Measurements from ENCODE around the gene SPAAR.

SPAAR gene

DNA sequence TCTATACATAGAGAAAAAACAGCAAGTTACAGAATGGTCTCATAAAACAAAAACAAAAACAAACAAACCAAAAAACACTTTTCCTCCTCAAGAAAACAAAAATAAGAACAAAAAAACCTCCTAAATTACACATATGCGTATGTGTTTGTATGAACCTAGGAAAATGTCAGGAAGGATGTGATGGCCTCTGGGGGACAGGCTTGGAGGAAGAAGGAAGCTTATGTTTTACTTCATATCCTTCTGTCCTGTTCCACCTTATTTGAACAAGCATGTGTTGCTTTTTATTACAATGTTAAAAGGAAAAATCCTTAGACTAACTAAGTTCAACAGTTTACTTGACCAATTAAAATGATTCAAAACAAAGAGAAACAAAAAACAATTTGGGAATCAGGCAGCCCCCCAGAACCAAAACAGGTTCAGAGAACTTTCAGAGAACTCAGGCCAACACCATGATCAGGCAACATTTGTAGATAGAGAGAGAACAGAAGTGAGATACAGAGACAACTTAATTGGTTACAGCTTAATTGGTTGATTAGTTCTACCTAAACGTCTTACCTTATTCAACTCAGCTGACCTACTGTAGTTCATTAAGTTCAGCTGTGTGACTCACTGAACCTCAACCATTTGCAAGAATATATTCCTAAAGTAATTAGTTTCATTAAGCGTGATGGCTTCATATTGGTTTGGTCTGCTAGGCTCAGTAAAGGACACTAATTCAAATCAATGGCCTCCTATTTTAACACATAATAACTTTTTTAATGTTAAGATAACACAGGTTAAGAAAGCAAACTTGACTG, 10.1 kb downstream of the SPAAR start:
- in situ Hi-C loops (cut with MboI; ENCODE audit: low sequenced_read_pairs): no loop called here

DNA sequence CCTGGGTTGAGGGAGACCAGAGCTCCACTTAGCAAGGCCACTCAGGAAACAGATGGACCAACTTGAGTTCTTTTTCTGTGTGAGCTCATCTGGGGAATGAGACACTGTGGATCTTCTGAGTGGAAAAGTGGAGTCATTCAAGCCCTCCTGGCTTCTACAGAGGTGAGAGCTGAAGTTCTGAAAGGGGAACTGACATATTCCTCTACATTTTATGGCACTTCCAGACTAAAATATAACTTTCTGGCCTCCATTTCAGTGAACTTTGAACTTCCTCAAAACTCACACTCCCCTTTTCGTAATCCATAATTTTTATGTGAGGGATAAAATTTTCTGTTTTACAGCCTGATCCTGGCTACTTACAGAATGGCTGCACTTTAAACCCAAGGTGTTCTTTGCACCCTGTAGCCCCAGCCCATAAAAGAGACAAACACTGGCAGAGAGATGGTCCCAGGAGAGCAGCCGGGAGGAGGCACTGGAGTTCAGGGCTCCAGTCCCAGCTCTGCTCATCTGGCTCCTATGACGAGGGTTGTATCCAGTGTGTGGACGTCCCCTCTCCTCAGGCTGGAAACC, 10.8 kb downstream of the SPAAR start:
- in situ Hi-C loops (cut with MboI; ENCODE audit: low sequenced_read_pairs): no loop called here

DNA sequence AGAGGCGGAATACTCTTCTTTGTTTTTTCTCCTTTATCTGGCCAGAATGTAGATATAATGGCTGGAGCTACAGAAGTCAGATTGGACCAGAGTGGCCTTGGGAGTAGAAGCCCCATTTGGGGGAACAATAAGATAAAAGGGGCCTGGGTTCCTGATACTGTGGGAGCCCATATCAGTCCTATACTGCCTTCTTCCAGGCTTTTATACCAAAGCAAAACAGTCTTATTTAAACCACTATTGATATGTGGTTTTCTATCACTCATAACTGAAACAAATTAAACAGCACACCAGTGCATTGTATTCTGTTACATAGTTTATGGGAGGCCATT, 14.3 kb downstream of the SPAAR start:
- in situ Hi-C loops (cut with MboI; ENCODE audit: low sequenced_read_pairs): no loop called here

DNA sequence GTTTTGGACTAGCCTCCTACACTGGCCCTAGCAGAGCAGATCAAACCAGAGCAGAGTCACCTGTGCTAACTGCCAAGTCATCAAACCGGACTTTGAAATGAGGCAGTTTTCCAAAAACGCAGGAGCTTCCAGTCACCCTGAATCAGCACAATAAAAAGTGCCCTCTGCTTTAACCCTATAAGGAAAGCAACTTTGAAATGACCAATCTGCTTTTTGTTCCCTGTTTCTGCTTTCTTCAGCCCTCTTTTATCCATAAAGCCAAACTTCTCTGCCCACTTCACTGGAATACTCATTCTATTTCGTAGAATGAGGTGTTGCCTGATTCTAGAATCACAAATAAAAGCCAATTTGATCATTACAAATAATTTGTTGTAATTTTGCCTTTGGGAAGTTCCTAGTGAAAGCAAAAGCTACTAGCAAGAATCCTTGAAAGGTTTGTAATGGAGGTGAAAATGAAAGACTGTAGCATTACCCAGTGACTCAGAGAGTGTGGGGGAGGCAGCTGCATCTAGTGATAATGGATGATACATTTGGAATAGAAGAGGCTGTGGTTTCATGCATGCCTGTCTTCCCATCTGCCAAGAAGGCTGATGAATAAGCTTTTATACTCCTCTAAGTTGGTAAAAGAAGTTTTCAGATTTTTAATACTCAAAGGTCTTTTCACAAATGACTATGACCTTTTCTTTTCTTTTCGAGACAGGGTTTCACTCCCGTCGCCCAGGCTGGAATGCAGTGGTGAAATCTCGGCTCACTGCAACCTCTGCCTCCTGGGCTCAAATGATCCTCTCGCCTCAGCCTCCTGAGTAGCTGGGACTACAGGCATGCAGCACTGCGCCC, 14.9 kb downstream of the SPAAR start:
- in situ Hi-C loops (cut with MboI; ENCODE audit: low sequenced_read_pairs): no loop called here

DNA sequence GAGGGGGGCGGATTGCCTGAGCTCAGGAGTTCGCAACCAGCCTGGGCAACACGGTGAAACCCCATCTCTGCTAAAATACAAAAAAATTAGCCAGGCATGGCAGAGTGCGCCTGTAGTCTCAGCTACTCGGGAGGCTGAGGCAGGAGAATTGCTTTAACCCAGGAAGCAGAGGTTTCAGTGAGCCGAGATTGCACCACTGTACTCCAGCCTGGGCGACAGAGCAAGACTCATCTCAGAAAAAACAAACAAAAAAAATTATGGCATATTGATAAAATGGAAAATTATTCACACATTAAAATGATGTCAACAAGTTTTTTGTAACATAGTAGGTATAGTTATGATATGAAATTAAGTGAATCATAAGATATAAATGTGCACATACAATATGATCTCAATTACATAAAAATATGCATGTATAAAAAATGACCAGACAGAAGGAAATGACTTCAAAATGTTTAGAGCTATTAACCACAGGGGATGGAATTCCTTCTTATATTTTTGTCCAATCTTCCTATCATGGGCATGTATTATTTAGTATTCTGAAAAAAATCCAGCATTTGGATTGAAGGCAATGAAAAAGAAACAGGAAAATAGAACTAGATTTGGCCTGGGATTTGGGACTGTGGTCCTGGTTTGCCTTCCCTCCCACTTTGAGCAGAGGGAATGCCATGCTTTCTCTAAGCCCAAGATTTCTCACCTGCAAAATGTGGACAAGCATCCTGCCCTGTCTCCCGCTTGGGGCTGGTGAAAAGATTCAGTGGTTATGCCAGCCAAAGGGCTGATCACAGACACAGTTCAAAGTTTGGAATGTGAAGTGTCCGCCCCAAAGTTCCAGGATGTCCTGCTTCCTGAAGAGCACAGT, 19.5 kb downstream of the SPAAR start:
- in situ Hi-C loops (cut with MboI; ENCODE audit: low sequenced_read_pairs): no loop called here

DNA sequence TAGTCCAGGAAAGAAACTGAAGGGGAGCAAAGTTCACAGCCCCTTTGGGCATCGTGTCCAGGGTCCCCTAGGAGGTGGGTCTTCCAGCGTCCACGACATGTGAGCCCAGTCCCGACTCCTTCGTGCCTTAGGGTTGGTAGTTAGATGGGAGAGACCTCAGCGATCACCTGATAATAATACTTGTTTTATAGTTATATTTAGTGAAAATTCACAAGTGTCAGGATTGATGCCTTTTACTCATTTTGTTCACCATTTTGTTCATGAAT, 20.1 kb downstream of the SPAAR start:
- in situ Hi-C loops (cut with MboI; ENCODE audit: low sequenced_read_pairs): no loop called here

DNA sequence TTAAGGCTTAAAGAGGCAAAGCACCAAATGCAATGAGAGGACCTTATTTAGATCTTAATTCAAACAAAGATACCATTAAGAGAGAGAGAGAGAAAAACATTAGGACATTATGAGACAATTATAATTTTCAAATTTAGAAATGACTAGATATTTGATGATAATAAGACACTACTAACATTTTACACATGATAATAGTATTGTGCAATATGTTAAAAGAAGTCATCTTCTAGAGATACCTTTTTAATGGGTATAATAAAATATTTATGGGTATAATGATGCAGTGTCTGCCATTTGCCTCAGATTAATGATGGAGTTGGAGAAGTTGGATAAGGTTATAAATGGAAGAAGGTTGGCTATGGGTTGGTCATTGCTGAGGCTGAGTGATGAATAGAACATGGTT, 21.2 kb downstream of the SPAAR start:
- in situ Hi-C loops (cut with MboI; ENCODE audit: low sequenced_read_pairs): loop anchor here (10.0 kb wide), 1 partner anchor 64 kb away; no protein-coding TSS in a partner anchor

DNA sequence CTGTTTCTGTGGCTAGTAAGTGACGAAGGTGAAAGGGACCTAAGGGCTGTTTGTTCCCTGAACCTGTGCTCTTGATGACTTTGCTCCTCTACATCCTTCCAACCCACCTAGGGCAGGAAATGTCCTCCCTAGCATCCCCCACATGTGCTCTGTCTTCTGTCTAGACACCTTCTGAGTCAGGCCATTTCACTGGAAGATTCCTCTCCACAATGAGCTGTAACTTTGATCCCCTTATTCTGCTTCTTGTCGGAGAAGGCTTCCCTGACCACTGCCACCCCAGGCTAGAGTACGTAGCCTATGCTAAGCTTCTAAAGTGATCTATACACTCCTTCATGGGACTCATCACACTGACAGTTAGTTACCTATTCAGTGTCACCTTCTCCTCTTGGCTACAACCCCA, 21.7 kb downstream of the SPAAR start:
- in situ Hi-C loops (cut with MboI; ENCODE audit: low sequenced_read_pairs): loop anchor here (10.0 kb wide), 1 partner anchor 64 kb away; no protein-coding TSS in a partner anchor

DNA sequence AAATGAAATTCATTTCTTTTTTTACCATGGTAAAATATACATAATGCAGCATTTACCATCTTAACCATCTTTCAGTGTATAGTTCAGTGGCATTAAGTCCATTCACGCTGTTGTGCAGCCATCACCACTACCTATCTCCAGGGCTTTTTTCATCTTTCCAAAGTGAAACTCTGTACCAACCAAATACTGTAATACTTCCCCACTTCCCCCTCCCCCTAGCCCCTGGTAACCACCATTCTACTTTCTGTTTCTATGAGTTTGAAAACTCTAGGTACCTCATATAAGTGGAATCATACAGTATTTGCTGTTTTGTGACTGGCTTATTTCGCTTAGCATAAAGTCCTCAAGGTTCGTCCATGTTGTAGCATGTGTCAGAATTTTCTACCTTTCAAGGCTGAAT, 23.4 kb downstream of the SPAAR start:
- in situ Hi-C loops (cut with MboI; ENCODE audit: low sequenced_read_pairs): loop anchor here (10.0 kb wide), 1 partner anchor 62 kb away; no protein-coding TSS in a partner anchor

DNA sequence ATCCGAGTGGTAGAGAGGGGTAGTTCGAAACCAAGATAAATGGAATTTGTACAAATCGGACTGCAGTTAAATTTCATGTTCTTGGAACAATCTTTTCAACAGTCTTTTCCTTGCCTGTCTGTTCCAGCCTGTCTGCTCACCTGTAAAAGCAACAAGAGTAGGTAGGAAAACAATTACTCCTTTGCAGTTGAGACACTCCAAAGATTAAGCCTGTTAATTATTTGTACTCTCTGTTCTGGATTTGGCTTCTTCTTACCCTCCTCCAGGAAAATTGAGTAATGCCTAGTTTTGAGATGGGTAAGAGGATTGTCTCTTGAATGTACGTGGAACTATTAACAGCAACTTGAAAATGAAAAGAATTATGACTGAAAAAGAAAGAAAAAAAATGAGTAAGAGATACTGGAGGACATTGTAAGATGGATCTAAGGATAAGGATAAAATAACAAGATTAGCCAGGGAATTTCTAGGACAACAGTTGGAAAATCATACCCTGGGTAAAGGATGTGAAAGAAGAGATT, 24.3 kb downstream of the SPAAR start:
- in situ Hi-C loops (cut with MboI; ENCODE audit: low sequenced_read_pairs): loop anchor here (10.0 kb wide), 1 partner anchor 61 kb away; no protein-coding TSS in a partner anchor

DNA sequence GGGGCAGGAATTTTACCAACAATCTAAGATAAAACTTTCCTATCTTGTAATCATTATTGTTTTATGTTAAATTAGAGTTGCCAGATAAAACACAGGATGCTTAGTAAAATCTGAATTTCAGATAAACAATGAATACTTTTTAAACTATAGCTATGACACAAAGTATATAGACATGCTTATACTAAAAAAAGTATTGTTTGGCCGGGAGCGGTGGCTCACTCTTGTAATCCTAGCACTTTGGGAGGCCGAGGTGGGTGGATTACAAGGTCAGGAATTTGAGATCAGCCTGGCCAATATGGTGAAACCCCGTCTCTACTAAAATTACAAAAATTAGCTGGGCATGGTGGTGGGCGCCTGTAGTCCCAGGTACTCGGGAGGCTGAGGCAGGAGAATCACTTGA, 24.8 kb downstream of the SPAAR start:
- in situ Hi-C loops (cut with MboI; ENCODE audit: low sequenced_read_pairs): loop anchor here (10.0 kb wide), 1 partner anchor 61 kb away; no protein-coding TSS in a partner anchor

DNA sequence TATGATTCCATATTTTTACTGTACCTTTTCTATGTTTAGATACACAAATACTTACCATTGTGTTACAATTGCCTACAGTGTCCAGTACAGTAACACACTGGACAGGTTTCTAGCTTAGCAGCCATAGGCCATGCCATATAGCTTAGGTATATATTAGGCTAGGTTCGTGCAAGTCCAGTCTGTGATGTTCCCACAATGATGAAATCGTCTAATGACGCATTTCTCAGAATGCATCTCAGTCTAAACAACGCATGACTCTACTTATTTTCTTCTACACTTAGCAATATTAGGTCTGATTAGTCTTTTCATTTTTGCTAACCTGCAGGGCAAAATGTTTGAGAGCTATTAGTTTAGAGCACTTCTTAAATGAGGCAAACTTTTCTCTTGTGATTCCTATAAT, 26.0 kb downstream of the SPAAR start:
- in situ Hi-C loops (cut with MboI; ENCODE audit: low sequenced_read_pairs): loop anchor here (10.0 kb wide), 1 partner anchor 60 kb away; no protein-coding TSS in a partner anchor

DNA sequence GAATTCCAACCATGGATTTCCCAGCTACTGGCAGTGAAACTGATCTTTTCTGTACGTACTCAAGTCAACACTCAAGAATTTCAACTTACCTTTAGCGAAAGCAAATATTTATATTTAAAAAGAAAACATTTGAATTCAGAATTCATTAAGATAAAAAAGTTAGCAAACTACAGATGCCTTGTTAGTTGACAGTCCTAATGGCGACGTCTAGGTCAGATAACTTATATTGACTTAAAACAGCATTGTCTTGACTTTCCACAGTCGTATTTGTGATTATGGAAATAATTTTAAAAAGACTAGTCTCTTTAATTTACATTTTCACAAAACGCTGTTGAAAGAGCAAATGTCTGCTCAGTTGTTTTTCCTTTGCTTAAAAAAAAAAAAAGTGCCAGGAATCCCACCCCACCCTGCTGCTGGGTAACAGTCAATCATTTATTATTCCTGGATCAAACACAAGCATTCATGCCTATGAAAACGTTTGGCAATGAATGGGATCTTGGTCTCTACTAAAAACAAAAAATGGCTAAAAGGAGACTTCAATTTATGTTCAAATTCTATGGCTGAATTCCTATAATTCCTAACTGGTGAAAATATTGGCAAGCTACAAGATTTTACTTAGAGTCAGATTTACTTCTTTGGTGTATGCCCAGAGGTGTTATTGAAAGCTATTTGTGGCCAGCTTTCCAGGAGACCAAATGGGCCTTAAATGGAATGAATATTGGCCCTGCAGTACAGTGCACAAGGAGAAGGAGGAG, 26.6 kb downstream of the SPAAR start:
- in situ Hi-C loops (cut with MboI; ENCODE audit: low sequenced_read_pairs): loop anchor here (10.0 kb wide), 1 partner anchor 59 kb away; no protein-coding TSS in a partner anchor

DNA sequence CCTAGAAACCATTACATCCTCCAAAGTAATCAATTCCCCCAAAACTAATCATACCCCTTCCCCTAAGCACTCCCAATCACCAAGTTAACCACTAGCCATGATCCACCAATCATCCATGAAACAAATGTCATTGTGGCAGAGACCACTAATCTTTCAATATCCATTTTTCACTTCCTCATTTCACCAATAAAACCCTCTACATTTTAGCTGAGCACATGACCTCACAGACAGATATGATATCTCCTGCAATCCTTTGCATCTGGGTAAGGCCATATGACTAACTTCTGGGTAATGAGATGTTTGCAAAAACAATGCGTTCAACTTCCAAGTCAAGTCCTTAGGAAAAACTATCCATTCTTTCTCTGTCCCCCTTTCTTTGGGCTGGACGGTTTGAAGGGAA, 27.9 kb downstream of the SPAAR start:
- in situ Hi-C loops (cut with MboI; ENCODE audit: low sequenced_read_pairs): loop anchor here (10.0 kb wide), 1 partner anchor 58 kb away; no protein-coding TSS in a partner anchor

DNA sequence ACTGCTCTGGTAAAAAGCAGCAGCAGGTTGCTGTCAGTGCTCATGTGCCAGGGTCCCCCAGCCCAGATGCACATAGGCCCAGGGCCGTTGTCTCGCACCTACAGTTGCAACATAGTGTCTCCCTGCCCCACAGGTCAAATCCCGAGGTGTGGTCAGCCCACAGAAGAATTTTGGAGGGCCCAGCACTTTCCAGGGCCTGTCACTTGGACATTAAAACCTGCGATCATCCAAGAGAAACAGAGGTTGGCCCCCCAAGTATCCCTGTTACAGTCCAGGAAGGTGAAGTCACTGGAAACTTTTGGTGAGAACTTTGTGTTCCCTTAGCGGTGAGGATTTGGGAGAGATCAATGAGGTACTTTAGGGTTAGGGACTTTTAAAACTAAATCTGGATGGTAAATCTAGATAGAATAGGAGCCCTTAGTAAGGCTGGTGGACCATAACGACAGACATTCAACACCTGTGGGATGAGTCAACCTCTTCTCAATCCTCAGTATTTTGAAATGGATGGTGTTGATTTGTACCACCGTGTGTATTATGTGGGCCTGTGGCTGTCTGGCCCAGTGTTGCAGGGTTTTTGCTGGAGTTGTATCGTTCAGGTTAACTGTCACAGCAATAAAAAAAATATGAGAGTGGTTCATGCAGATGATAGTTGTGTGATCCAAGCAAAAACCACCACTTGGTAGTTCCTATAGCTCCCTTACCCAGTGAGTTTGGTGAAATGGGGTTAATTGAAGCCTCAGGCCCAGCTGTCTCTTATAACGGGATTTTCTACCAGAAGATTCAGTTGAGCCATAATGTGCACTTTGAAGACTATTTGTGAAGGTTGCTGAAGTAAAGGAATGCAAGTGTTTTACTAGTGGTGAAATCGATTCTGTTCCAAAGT, 29.4 kb downstream of the SPAAR start:
- in situ Hi-C loops (cut with MboI; ENCODE audit: low sequenced_read_pairs): loop anchor here (10.0 kb wide), 1 partner anchor 56 kb away; no protein-coding TSS in a partner anchor

DNA sequence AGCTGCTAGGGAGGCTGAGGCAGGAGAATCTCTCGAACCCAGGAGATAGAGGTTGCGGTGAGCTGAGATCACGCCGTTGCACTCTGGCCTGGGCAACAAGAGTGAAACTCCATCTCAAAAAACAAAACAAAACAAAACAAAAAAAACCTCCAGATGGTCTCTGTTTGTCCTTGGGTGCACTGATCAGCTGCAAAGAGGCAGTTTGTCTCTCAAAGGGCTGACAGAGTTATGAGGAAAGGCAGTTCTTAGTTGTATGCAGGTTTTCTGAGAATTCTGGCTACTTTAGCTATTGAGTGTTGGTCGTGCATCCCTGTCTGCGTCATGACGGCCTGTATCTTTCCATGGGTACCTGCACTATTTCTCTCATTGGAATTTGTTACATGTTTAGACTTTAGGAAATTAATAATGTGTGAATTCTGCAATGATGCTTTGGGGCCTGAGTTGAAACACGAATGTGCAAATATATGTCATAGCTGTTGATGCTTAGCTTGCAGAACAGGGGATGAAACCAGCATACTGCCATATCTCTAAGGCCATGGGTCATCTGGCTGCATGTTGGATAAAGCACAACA, 30.5 kb downstream of the SPAAR start:
- in situ Hi-C loops (cut with MboI; ENCODE audit: low sequenced_read_pairs): loop anchor here (10.0 kb wide), 1 partner anchor 55 kb away; no protein-coding TSS in a partner anchor

DNA sequence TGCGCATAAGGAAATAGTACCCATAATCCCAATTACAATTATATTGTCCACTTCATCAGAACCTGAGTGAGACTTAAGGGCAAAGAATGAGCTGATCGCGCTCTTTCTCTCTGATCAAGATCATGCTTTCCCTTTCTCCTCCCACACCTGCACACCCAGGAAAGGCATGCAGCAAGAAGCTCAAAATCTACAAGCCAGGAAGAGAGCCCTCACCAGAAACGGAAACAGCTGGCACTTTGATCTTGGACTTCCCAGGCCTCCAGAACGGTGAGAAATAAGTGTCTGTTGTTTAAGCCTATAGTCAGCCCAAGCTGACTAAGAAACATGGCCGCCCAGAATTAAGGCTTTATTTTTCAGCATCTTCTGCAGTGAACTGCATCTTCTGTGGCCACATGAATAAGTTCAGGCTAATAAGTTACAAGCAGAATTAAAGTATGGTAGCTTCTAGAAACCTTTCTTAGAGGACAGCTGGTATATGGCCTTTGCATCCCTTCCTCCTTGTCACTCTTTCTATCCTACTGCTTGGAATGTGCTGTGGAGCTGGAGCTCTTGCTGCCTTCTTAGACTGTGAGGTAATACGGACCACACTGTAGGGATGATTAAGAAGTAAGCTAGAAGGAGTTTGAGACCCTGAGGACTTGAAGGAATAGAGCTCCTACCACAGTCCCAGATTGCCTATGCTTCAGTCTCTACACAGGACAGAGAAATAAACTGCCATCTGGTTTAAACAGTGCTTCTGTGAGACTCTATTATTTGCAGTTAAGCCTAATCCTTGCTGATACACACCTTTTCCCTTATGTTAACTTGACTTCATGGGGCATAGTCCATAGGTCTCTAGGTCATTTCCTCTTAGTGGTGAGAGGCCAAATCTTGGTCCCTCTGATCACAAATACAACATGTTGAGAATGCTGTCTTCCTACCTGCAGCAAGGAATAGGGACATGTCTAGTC, 31.4 kb downstream of the SPAAR start:
- in situ Hi-C loops (cut with MboI; ENCODE audit: low sequenced_read_pairs): no loop called here
